ENCODE results near the gene ITPR1. TPM values are rescaled to one million over a fixed set of nuclear protein-coding genes. Genes with fewer than 3 reads are reported as not detected.

The ITPR1 gene
- polyA plus RNA-seq, 1 of the 3 experiments (the other 2 are of a cell fraction), result 5.9 TPM

GRCh38 chr3:4496087-4496452, 2.9 kb downstream of the ITPR1 start:
- Histone ChIP-seq H3K4me2 (no peak overlapping the region), H3K9ac (no peak overlapping the region), H3K36me3 (replicated peaks in 1 of 2; ENCODE audit: control insufficient read depth in 1 of 2, insufficient read depth in 2 of 2, low read length in 1 of 2) (no peaks in the 10 kb centered on the region), H3F3A (replicated peaks; ENCODE audit: insufficient read depth) (peaks cover 3% of the 10 kb centered on the region), H3K9me3 (no peaks in the 10 kb centered on the region), H3K4me1 (ENCODE audit: control insufficient read depth in 1 of 2, insufficient read depth in 2 of 2, low read depth in 1 of 2, low read length in 1 of 2) (peaks cover 0 to 21% of the 10 kb centered on the region in 2 experiments; a peak in 2 of 4 replicates), H3K27me3 (ENCODE audit: insufficient read depth) (no peaks in the 10 kb centered on the region), H4K20me1 (ENCODE audit: insufficient read depth) (no peaks in the 10 kb centered on the region), H3K27ac (ENCODE audit: low read depth in 2 of 2, low read length in 1 of 2) (no peak overlapping the region), H2AFZ (ENCODE audit: low read depth) (no peak overlapping the region), H3K79me2 (ENCODE audit: insufficient read depth) (no peaks in the 10 kb centered on the region), H3K9me2 (no peaks in the 10 kb centered on the region), H3K4me3 (ENCODE audit: low read depth in 2 of 2, low read length in 1 of 2) (no peak overlapping the region)
- 63% methylated on average over 3 of the region's 3 CpGs for WGBS (ENCODE audit: low lambda C conversion rate)
- DNase-seq, result no peak
- ChIA-PET POLR2A (interaction anchor here (1.0 kb wide), 1 partner anchor 8 kb away, joined by 3 read pairs; no protein-coding TSS in a partner anchor), CTCF (interaction anchor here (1.0 to 7.8 kb wide), 5 partner anchors 10 to 145 kb away, joined by 3 to 44 read pairs (median 4); no protein-coding TSS in a partner anchor)
- no peak for TF ChIP-seq ZBTB33 (IDR thresholded peaks at IDR 0.05; ENCODE audit: borderline replicate concordance, low read depth)
- no peak for TF ChIP-seq FOXM1 (IDR thresholded peaks at IDR 0.05; ENCODE audit: low read depth)
- no peak for TF ChIP-seq NRF1 (IDR thresholded peaks at IDR 0.05; ENCODE audit: low read depth, low read length)
- TF ChIP-seq EZH2phosphoT487 (IDR thresholded peaks at IDR 0.05; ENCODE audit: borderline replicate concordance, low read depth), result no peak
- no peak for TF ChIP-seq TAF1 (IDR thresholded peaks at IDR 0.05; ENCODE audit: borderline replicate concordance, low read depth, low read length)
- no peak for TF ChIP-seq FOSL2 (IDR thresholded peaks at IDR 0.05; ENCODE audit: borderline replicate concordance, low read depth)

- Histone ChIP-seq H3K4me2 (no peak overlapping the region), H3K79me2 (ENCODE audit: insufficient read depth) (no peaks in the 10 kb centered on the region), H4K20me1 (ENCODE audit: insufficient read depth) (no peaks in the 10 kb centered on the region), H2AFZ (ENCODE audit: low read depth) (no peak overlapping the region), H3F3A (replicated peaks; ENCODE audit: insufficient read depth) (no peaks in the 10 kb centered on the region), H3K4me1 (ENCODE audit: control insufficient read depth in 1 of 2, insufficient read depth in 2 of 2, low read depth in 1 of 2, low read length in 1 of 2) (peaks cover 0 to 14% of the 10 kb centered on the region in 2 experiments; a peak in 2 of 4 replicates), H3K27ac (ENCODE audit: low read depth in 2 of 2, low read length in 1 of 2) (no peak overlapping the region), H3K9me2 (no peaks in the 10 kb centered on the region), H3K36me3 (replicated peaks in 1 of 2; ENCODE audit: control insufficient read depth in 1 of 2, insufficient read depth in 2 of 2, low read length in 1 of 2) (peaks cover 0 to 4% of the 10 kb centered on the region in 2 experiments), H3K27me3 (ENCODE audit: insufficient read depth) (no peaks in the 10 kb centered on the region), H3K4me3 (ENCODE audit: low read depth in 2 of 2, low read length in 1 of 2) (no peak overlapping the region), H3K9ac (no peak overlapping the region), H3K9me3 (no peaks in the 10 kb centered on the region)
- CTCF ChIA-PET, result interaction anchor here (0.7 to 7.8 kb wide), 4 partner anchors 9 to 159 kb away, joined by 3 to 44 read pairs (median 16); no protein-coding TSS in a partner anchor
- 74% methylated on average over 5 of the region's 5 CpGs for WGBS (ENCODE audit: low lambda C conversion rate)
- POLR2A ChIA-PET, result no interaction called here
- TF ChIP-seq USF1 (IDR thresholded peaks at IDR 0.05; ENCODE audit: borderline replicate concordance, low read depth) (no peak), JUND (IDR thresholded peaks at IDR 0.05) (no peak), PBX3 (IDR thresholded peaks at IDR 0.05) (no peak), RCOR1 (IDR thresholded peaks at IDR 0.05; ENCODE audit: low read length) (no peak), TCF12 (IDR thresholded peaks at IDR 0.05) (no peak), NRF1 (IDR thresholded peaks at IDR 0.05; ENCODE audit: low read depth, low read length) (no peak), FOXM1 (IDR thresholded peaks at IDR 0.05; ENCODE audit: low read depth) (no peak), NFIC (IDR thresholded peaks at IDR 0.05; ENCODE audit: borderline replicate concordance) (no peak), YY1 (IDR thresholded peaks at IDR 0.05; ENCODE audit: low read depth) (no peak), ZBTB33 (IDR thresholded peaks at IDR 0.05; ENCODE audit: borderline replicate concordance, low read depth) (no peak), SIN3A (IDR thresholded peaks at IDR 0.05; ENCODE audit: borderline replicate concordance, low read depth, low read length) (no peak), REST (IDR thresholded peaks at IDR 0.05; ENCODE audit: low read depth, low read length) (no peak), MXI1 (IDR thresholded peaks at IDR 0.05; ENCODE audit: low read depth, low read length) (no peak), RFX5 (IDR thresholded peaks at IDR 0.05; ENCODE audit: low read length) (no peak)
- DNase-seq, result no peak
Measured at GRCh38 chr3:4497005-4497692, 4.0 kb downstream of the ITPR1 start.

Measured in SK-N-SH (cell line).